Smooth muscle cell of the brain vasculature (primary cell): Measurements from ENCODE around the gene CFAP410.

Source experiments
- DNase-seq: peaks from one replicate; pipeline ENCODE4 v3.0.0-alpha.2; 2012; ENCODE audit warnings: low read depth, low spot score

Gene CFAP410

DNA sequence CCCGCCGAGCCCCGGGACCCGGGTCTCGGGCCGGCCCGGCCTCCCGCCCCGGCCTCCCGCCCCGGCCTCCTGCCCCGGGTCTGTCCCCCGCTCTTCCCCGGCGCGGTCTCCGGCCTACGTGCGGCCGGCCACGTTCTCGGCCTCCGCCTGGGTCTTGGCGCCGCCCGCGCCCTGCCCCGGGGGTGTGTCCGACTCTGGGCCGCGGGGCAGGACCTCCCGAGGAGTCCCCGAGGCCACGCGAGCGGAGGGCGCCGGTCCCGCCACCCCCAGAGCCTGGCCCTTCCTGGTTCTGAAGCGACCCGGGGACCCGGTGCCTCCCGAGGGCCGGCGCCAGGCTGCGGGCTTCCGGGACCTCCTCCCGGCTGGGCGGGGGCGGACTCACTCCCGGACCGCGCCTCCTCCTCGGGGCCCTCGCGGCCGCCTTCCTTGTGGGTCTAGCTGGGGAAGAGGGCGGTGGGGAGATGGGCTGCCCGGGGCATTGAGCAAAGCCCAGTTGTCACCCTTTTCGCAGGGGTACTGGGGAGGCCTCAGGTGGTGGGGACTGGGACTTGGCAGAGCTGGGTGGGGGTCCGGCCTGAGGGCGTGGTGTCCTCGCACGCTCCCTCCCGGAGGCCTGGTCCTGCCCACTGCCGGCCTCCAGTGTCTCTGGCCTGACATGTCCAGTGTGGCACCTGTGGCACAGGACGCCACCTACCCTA, 38.8 kb downstream of the CFAP410 start:
- no peak for DNase-seq

DNA sequence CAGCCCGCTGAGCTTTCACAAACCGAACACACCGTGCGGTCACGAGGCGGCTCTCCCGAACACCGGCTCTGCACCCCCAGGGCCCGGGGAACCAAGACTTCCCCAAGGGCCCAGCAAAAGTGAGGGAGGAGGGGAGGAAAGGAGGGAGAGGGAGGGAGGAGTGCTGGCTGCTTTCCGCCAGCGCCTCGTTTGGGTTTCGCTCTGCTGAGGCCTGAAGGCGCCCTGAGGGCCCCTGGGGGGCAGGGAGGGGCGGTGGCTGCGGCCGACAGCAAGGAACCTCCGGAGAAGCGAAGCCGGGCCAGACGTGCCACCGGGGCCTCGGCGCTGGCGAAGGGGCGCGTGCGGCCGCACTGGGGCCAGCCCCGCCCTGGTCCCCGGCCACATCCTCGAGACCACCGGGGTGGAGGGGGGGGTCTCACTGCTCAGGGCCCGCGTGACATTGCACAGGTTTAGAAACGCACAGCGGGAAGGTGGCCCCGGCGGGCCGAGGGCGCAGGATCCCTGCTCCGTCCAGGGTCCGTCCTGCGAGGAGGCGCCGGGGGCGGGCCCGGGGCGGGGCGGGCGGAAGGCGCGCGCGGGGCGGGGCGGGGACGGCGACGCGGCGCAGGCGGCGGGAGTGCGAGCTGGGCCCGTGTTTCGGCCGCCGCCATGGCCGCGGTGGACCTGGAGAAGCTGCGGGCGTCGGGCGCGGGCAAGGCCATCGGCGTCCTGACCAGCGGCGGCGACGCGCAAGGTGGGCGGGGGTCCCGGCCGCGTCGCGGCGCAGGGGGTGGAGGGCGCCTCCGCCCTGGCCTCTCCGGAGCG, 39.5 kb downstream of the CFAP410 start, which contains the start of gene PFKL:
Gene PFKL, plus strand, starts transcription at position 596 of the 804 bp plus-strand sequence. Its CDS starts 53 bp downstream, at position 649.
- no peak for DNase-seq

DNA sequence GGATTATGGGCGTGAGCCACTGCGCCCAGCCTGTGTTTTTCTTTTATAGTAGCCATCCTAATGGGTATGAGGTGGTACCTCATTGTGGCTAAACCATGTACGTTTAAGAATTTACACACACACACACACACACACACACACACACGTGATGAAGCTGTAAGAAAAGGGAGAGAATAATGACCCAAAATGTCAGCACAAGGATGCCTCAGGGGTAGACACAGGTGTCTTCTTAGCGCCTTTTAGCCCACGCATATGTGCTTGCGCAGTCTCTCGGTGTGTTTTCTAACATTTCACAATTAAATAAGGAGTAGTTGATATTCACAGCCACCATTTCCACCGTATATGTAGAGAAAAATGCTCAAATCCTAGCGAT, 40.1 kb downstream of the CFAP410 start:
- DNase-seq = no peak

DNA sequence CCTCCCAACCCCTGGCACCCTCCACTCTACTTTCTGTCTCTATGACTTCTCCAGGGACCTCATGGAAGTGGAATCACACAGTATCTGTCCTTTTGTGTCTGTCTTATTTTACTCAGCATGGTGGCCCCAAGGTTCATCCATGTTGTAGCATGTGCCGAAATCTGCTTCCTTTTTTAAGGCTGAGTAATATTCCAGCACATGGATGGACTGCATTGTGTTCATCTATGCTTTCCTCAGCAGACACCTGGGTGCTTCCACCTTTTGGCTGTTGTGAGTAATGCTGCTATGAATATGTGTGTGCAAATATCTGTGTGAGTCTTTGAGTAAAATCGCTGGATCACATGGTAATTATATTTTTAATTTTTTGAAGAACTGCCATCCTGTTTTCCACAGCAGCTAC, 40.9 kb downstream of the CFAP410 start:
- DNase-seq = no peak

DNA sequence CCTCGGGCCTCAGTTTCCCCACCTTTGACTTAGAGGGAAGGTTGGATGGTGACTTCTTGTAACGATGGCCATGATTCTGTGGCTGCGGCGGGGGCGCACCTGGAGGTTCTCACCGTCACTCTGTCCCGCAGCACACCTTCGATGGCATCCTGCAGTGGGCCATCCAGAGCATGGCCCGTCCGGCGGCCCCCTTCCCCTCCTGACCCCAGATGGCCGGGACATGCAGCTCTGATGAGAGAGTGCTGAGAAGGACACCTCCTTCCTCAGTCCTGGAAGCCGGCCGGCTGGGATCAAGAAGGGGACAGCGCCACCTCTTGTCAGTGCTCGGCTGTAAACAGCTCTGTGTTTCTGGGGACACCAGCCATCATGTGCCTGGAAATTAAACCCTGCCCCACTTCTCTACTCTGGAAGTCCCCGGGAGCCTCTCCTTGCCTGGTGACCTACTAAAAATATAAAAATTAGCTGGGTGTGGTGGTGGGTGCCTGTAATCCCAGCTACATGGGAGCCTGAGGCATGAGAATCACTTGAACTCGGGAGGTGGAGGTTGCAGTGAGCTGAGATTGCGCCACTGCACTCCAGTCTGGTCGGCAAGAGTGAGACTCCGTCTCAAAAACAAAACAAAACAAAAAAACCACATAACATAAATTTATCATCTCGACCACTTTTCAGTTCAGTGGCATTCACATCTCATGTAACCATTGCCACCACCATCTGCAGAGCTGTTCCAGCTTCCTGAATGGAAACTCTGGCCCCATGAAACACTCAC, 41.5 kb downstream of the CFAP410 start:
- DNase-seq = peak; percentile 55

DNA sequence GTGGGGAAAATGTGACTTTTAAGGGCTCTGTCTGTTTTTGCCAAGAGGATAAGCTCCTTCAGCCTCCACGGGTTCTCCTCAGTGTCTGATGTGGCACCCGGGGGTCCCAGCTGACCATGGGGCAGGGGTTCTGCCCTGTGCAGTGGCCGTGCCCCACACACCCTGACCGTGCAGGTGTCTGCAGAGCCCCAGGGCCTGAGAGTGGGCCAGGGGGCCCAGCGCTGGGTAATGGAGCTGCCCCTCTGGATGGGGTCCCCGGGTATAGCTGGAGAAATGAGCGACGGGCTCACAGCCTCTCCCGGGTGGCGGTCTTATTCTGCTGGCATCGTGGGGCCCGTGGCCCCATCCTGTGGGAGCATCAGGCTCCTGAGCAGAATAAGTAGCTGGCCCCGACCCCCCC, 42.3 kb downstream of the CFAP410 start:
- DNase-seq = no peak

DNA sequence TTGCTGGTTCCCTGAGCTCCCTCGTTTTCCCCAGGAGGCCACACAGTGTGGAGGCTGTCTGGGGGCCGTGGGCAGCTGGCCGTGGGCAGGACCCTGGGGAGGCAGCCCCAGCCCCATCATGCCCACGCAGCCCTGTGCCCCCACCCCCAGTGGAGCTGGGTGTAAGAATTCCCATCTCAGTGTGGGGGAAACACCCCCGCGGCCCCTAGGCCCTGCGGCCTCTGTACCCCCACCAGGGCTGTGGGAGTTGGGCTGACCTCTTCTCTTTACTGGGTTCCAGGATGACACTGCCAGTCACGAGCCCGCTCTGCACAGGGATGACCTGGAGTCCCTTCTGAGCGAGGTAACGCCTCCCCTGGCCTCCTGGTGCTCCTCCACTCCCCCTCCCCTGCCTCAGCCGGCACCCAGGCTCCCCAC, 43.1 kb downstream of the CFAP410 start:
- DNase-seq = no peak

DNA sequence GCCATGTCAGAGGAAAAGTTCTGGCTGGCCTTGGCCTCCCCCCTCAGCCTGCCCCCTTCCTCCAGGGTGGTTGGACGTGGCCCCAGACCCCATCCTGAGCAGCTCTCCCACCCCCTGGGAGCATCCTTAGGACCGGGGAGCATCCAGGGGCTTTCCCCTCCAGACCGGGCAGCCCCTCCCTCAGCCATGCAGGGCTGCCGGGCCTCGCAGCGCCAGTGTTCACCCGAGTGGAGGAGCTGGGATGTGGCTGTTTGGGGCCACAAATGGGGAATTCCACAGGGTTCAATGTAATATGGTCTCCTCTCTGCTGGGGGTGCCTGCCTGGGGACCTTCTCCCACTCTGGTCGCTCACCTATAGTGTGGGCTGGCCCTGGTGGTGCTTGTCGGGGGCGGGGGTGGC, 43.5 kb downstream of the CFAP410 start:
- DNase-seq = no peak

DNA sequence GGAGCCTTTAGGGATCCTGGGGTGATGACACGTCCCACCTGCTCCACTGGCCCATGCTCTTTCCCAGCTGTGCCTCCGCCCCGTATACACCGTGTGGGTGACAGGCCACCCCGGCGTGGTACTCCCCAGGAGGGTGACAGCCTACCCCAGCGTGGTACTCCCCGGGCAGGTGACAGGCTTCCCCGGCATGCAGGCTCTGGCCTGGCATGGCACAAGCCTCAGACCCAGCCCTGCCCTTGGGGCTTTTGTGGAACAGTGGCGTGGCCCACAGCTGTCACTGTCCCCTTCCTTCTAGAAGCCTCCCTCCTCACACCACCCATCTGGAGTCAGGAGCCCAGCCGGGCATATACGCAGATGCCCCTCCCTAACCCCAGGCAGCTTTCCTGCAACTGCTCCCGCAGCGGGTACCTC, 44.0 kb downstream of the CFAP410 start:
- no peak for DNase-seq

DNA sequence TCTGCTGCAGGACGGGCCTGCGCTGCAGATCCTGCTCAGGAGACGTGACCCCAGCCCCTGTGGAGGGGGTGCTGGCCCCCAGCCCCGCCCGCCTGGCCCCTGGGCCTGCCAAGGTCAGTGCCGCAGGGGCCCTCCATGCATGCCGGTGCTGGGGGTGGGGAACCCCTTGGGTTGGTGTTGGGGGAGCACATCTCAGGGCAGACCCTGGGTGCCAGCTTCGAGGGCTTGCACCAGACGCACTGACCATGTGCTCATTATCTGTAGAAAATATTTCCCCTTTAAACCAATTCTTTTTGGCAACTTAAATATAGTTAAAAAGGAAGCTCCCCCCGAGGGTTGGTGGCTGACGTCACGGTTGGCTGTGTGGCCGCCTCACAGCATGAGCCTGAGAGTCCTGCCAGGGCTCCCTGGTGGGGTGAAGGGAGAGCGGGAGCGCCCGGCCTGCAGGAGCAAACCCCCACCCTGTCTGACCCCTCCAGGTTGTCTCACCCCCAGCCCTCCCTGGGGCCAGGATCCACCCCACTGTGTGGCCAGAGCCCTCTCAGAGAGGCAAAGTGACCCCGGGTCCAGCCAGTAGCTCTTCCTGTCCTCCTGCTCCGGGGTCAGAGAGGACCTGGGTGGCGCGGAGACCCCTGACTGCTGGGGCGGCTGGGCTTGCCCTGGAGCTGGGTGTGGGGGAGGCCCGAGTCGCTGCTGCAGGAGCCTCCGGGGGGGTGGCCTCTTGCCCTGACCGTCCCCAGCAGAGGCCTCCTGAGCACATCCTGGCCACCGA, 44.6 kb downstream of the CFAP410 start:
- DNase-seq = no peak

DNA sequence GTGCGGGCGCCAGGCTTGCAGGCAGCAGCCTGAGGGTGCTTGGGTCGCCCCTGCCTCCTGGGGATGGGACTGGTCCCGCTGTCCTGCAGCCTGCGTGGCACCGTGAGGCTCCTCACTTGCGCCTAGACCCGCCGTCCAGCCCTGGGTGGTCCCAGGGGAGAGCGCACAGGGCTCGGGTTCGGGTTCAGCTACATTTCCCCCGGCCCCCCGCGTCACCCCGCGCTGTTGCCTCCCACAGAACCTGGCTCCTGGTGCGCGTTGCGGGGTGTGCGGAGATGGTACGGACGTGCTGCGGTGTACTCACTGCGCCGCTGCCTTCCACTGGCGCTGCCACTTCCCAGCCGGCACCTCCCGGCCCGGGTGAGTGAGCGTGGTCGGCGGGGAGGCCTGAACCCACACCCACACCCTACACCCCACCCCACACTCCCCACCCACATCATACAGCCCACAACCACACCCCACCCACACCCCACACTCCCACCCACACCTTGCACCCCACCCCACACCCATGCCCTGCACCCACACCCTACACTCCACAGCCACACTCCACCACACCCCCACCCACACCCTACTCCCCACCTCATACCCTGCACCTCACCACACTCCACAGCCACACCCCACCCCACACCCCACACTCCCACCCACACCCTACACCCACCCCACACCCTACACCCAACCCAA, 45.5 kb downstream of the CFAP410 start:
- DNase-seq = no peak

DNA sequence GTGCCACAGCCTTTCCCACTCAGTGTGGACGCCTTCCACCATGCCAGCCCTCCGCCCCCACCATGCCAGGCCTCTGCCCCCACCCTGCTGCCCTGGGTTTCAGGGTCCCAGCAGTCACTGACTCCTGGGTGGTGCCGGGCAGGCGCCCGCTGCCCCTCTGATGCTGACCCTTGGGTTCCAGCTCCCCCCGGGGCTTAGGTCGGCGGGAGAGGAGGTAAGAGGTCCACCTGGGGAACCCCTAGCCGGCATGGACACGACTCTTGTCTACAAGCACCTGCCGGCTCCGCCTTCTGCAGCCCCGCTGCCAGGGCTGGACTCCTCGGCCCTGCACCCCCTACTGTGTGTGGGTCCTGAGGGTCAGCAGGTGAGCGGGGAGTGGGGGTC, 46.4 kb downstream of the CFAP410 start:
- DNase-seq = no peak

DNA sequence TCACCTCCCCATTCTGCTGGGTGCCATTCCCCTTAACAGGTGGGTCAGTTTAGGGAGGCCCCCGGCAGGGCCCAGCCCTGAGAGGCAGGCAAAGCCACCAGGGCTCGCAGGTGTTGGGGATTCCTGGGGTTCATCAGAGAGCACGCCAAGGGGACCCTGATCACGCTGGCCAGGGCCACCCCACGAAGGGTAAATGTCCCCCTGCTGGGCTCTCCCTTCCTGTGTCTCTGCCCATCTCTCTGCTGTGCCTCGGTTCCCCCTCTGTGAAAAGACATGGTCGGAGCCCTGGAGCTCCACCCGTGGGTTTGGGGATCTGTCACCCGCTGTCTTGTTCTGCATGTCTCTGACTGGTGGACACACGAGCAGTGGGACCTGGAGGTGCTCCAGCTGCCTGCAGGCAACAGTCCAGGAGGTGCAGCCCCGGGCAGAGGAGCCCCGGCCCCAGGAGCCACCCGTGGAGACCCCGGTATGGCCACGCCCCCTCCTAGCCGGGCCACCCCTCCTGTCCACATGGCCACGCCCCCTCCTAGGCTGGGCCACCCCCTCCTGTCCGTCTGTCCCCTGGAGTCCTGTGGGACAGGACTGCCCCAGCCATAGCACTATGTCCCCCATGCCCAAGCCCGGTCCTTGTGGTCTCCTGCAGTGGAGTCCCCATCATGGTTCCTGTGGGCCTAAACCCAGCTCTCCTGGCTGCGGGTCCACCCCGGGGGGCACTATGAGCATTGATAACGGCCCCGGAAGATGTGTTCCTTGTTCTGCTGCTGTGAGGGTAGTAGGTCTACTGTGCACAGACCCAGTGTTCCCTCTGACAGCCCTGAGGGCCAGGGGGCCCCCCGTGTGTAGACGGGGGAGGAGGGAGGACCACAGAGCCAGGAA, 47.0 kb downstream of the CFAP410 start:
- no peak for DNase-seq

DNA sequence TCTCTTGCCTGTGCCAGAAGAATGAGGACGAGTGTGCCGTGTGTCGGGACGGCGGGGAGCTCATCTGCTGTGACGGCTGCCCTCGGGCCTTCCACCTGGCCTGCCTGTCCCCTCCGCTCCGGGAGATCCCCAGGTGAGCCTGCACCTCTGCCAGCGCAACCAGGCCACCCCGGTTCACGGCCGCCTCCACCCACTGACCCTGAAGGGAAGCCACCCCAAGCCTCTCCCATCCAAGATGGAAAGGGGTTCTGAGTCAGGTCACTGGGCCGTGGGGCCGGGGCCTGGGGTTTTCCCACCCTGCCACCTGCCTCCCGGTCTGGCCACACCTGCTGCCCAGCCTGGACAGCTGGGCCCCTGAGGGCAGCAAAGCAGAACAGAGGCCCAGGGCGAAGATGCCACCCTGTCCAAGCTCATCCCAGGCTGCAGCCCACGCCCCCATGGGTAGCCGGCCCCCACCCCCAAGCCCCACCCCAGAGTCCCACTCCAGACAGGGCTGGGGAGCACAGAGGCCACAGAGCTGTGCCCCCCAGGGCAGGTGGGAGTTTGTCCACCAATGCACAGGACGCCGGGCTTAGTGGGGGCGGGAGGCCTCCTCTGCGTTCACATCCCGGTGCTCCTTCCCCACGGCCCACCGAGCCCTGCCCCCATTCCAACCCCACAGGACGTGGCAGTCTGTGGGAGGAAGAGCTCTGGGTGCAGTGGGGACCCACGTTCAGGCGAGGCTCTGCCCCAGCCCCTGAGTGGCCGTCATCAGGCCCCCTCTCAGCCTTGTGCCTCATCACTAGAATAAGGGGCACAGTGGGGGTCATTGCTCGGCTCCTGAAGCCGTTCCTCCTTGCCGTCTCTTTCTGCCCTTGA, 47.9 kb downstream of the CFAP410 start:
- DNase-seq = no peak

DNA sequence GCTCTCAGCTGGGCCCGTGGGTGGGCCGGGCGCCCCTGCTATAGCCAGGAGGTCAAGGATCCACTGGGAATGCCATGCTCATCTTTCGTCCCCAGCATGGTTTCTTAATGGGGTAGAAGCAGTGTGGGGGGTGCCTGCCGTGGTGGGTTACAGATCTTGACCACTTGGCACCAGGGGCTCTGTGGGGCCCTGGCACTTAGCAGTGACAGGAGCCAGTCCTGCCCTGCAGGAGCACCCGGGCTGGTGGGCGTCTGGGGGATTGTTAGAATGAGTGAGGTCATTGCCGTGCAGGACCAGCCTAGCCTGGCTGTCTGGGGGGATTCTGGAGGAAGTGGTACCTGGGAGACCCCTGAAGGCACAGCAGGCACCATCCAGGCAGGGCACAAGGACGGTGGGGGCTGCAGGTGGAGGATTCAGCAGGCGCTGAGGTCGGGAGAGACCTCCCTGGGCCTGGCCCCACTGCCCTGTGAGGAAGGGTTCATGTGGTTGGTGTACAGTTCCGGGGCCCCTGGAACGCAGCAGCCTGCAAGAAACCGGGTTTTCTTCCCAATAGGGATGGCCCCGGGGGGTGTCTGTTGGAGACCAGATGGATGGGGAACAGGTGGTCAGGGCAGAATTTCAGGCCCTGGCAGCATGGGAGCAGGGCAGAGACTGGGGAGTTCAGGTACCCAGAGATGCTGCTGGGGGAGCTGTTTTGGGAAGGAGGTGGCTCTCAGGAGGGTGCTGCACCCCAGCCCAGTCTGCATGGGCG, 48.7 kb downstream of the CFAP410 start:
- no peak for DNase-seq

DNA sequence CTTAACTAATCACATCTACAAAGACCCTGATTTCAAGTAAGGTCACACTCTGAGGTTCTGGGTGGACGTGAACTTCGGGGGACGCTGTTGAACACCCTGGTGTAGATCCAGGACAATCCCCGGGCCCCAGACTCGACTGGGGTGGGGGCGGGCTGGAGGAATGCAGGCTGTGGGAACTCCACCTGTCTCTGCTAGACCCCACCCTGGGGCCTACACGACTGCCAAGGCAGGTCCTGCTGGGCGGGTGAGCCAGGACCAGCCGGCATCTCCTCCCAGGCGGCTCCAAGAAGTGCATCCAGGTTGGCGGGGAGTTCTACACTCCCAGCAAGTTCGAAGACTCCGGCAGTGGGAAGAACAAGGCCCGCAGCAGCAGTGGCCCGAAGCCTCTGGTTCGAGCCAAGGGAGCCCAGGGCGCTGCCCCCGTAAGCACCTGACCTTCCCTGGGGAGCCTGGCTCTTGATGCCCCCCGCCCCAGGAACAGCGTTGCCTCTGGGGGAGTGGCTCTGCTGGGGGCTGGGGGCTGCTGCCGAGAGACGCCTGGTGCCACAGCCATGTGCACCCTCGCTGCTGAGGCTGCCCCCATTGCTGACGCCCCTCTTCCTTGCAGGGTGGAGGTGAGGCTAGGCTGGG, 49.7 kb downstream of the CFAP410 start:
- no peak for DNase-seq

DNA sequence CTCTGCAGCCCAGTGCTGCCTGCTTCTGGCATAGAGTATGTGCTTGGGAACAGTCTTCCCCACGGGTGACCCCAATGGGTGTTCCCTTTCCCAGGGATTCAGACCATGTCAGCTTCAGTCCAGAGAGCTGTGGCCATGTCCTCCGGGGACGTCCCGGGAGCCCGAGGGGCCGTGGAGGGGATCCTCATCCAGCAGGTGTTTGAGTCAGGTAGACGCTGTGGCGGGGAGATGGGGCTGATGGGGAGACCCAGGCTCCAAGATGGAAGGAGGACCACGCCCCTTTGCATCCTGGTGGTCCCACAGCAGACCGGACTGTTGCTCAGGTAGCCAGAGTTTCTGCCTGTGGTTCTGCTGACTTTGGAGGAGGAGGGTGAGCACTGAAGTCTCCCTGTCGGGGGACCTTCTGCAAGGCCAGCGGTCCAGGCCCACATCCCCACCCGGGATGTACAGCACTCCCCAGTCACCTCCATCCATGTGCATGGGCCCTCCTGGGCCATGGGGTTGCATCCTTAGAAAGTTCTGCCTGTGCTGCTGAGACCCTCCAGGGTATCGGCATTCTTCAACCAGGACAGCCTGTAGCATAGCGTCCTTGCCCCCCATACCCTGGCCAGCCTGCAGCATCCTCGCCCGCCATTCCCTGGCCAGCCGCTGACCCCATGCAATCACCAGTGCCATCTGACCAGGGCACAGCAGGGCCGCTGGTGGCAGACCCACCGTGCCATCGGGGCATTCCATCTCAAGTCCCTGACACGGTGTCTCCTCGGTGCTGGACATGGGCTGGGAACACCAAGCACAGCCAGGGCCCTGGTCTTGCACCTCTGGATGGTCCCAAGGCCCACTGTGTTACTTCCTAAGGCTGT, 50.7 kb downstream of the CFAP410 start:
- no peak for DNase-seq
